AG09319 (cell line): ENCODE measurements around the gene RNASE4.
A peak's percentile ranks its signal among the peaks of the same experiment; 100 is the strongest.
"Not testable (repeated sequence)": the region's sequence is repeated elsewhere in the genome, so short reads cannot be mapped to it uniquely, and the experiment has no call there.

Source experiments
- DNase-seq: peaks from one replicate; pipeline ENCODE4 v3.0.0-alpha.2; 2010; ENCODE audit warnings: low read depth; ENCODE audit errors: extremely low read depth
- CTCF ChIP-seq: IDR thresholded peaks from 2 replicates; pipeline ENCODE4 v1.5.1; 2011; ENCODE audit warnings: low read depth, mild to moderate bottlenecking, inconsistent platforms, low read length, moderate library complexity

RNASE4 gene

GRCh38 chr14:20662968-20663732, 21.2 kb upstream of the RNASE4 start:
- TF ChIP-seq CTCF, result peak; percentile 30
- no peak for DNase-seq

DNA sequence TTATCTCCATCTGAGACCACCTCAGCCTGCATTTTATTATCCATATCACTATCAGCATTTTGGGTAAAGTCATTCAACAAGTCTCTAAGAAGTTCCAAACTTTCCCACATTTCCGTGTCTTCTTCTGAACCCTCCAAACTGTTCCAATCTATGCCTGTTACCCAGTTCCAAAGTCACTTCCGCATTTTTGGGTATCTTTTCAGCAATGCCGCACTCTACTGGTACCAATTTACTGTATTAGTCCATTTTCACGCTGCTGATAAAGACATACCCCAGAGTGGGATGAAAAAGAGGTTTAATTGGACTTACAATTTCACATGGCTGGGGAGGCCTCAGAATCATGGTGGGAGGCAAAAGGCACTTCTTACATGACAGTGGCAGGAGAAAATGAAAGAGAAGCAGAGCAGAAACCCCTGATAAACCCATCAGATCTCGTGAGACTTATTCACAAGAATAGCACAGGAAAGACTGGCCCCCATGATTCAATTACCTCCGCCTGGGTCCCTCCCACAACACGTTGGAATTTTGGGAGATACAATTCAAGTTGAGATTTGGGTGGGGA, 17.9 kb upstream of the RNASE4 start:
- not testable (repeated sequence) for DNase-seq

GRCh38 chr14:20667957-20668356, 16.4 kb upstream of the RNASE4 start:
- DNase-seq, result no peak
- TF ChIP-seq CTCF, result no peak

DNA sequence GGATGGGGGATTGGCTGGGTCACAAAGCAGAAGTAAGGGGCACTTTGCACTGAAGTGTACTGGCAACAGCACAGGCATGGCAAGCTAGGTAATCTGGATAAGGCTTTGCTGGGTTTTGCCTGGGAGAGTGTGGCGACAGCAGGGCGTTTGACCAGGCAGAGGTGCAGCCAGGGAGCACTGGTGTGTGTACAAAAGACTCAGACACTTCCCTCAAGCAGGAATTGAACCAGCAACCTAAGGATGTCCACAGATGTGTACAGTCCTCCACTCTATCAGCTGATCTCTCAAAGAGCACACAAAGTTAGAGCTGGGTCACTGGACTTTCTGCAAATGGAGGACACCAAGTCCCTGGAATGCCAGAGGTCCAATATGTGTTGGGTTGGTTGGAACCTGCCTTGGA, 15.4 kb upstream of the RNASE4 start:
- TF ChIP-seq CTCF, result no peak
- DNase-seq, result no peak

- no peak for TF ChIP-seq CTCF
- no peak for DNase-seq
Measured at GRCh38 chr14:20671597-20672283, 12.6 kb upstream of the RNASE4 start.

GRCh38 chr14:20675669-20676068, 8.7 kb upstream of the RNASE4 start:
- no peak for DNase-seq
- TF ChIP-seq CTCF, result no peak

GRCh38 chr14:20676072-20676471, 8.3 kb upstream of the RNASE4 start:
- DNase-seq, result no peak
- no peak for TF ChIP-seq CTCF

- no peak for TF ChIP-seq CTCF
- DNase-seq, result no peak
Measured at GRCh38 chr14:20679907-20680306, 4.5 kb upstream of the RNASE4 start.
